Activated CD4-positive, alpha-beta T cell treated with anti-CD3 and anti-CD28 coated beads, Interleukin-2, amount 50 U/mL, for 16 hours (primary cell): ENCODE results near the gene TNPO2.
A peak's percentile ranks its signal among the peaks of the same experiment; 100 is the strongest.
"Not testable (repeated sequence)": the region's sequence is repeated elsewhere in the genome, so short reads cannot be mapped to it uniquely, and the experiment has no call there.

Experiments
- DNase-seq: peaks from one replicate; pipeline ENCODE4 v3.0.0-alpha.2; 2020

The TNPO2 gene

GRCh38 chr19:12705169-12705568 is 18.6 kb downstream of the TNPO2 start:
- no peak for DNase-seq

- DNase-seq = peak; percentile 45
Observed at GRCh38 chr19:12703046-12703445, 20.7 kb downstream of the TNPO2 start.

- DNase-seq = no peak
Observed at GRCh38 chr19:12701596-12702282, 22.0 kb downstream of the TNPO2 start.

GRCh38 chr19:12698138-12698537 is 25.6 kb downstream of the TNPO2 start:
- DNase-seq = no peak

- not testable (repeated sequence) for DNase-seq
Observed at GRCh38 chr19:12697425-12697824, 26.3 kb downstream of the TNPO2 start.

GRCh38 chr19:12696366-12697335 is 27.1 kb downstream of the TNPO2 start, which contains the start of gene FBXW9:
FBXW9 (minus strand) TSS chr19:12696631; CDS start chr19:12696581, 50 bp downstream.
- peak; percentile 95 for DNase-seq

GRCh38 chr19:12695997-12696365 is 27.8 kb downstream of the TNPO2 start:
- DNase-seq = peak; percentile 17

GRCh38 chr19:12695514-12695913 is 28.2 kb downstream of the TNPO2 start:
- DNase-seq = no peak

- DNase-seq = peak; percentile 27
Observed at GRCh38 chr19:12695096-12695495, 28.6 kb downstream of the TNPO2 start.

- no peak for DNase-seq
Observed at GRCh38 chr19:12694641-12695040, 29.1 kb downstream of the TNPO2 start.

GRCh38 chr19:12692960-12693359 is 30.8 kb downstream of the TNPO2 start:
- DNase-seq = no peak

- DNase-seq = no peak
Observed at GRCh38 chr19:12689581-12690216, 34.0 kb downstream of the TNPO2 start.

- no peak for DNase-seq
Observed at GRCh38 chr19:12689012-12689411, 34.7 kb downstream of the TNPO2 start.

GRCh38 chr19:12687496-12688196 is 36.1 kb downstream of the TNPO2 start, which contains the start of gene GNG14:
GNG14 (plus strand) TSS chr19:12687998; CDS start chr19:12688049, 51 bp downstream.
- no peak for DNase-seq

GRCh38 chr19:12685831-12686230 is 37.9 kb downstream of the TNPO2 start:
- DNase-seq = no peak

GRCh38 chr19:12681074-12681987 is 42.4 kb downstream of the TNPO2 start, which contains the start of gene DHPS:
DHPS (minus strand) TSS chr19:12681880; CDS start chr19:12681766, 114 bp downstream.
- DNase-seq = peak; percentile 96

GRCh38 chr19:12680034-12680433 is 43.7 kb downstream of the TNPO2 start:
- DNase-seq = no peak

- DNase-seq = not testable (repeated sequence)
Observed at GRCh38 chr19:12678039-12678438, 45.7 kb downstream of the TNPO2 start.

- no peak for DNase-seq
Observed at GRCh38 chr19:12676928-12677327, 46.8 kb downstream of the TNPO2 start.

- DNase-seq = peak; percentile 89
Observed at GRCh38 chr19:12676384-12676792, 47.3 kb downstream of the TNPO2 start.

- no peak for DNase-seq
Observed at GRCh38 chr19:12675940-12676339, 47.8 kb downstream of the TNPO2 start.
